Calu3 (cell line): ENCODE results near the gene ATXN10. TPM values are rescaled to one million over a fixed set of nuclear protein-coding genes. Genes with fewer than 3 reads are reported as not detected.

Source experiments
- BruUV-seq: library from RNA; stranded (reverse); fragments of 400-500 nt; replicated peaks from 2 replicates; lab custom pipeline; 2021; lab: Mats Ljungman, UMichigan
- CTCF ChIA-PET: fragments of 300-600 bp; sonication (Branson Sonifier 250); formaldehyde crosslinking; loops from one replicate; lab custom pipeline; 2022; ENCODE audit warnings: antibody characterized with exemption; lab: Charles Lee
- DNase-seq: peaks from one replicate; pipeline ENCODE4 v3.0.0; 2022
- H3K27ac Mint-ChIP-seq: one replicate; pipeline ENCODE4 v1.8.0; 2022; ENCODE audit warnings: mixed read lengths; ENCODE audit not compliant: unreplicated experiment
- H3K27me3 Mint-ChIP-seq: one replicate; pipeline ENCODE4 v1.8.0; 2022; ENCODE audit warnings: mixed read lengths; ENCODE audit not compliant: unreplicated experiment
- H3K36me3 Mint-ChIP-seq: one replicate; pipeline ENCODE4 v1.8.0; 2022; ENCODE audit warnings: mild to moderate bottlenecking, moderate library complexity, mixed read lengths; ENCODE audit not compliant: insufficient read depth, unreplicated experiment
- H3K4me1 Mint-ChIP-seq: one replicate; pipeline ENCODE4 v1.8.0; 2022; ENCODE audit warnings: mild to moderate bottlenecking, low read depth, mixed read lengths; ENCODE audit not compliant: unreplicated experiment
- H3K4me3 Mint-ChIP-seq: one replicate; pipeline ENCODE4 v1.8.0; 2022; ENCODE audit warnings: mild to moderate bottlenecking, low read depth, moderate library complexity, mixed read lengths; ENCODE audit not compliant: unreplicated experiment
- H3K9me3 Mint-ChIP-seq: one replicate; pipeline ENCODE4 v1.8.0; 2022; ENCODE audit warnings: low read depth, mixed read lengths; ENCODE audit not compliant: unreplicated experiment
- CTCF ChIP-seq: fragments of 200-600 bp; IDR thresholded peaks from one replicate; pipeline ENCODE4 v1.8.0; 2022; ENCODE audit warnings: antibody characterized with exemption; ENCODE audit not compliant: unreplicated experiment
- intact Hi-C: fragments of 100-400 bp; cut with micrococcal nuclease; formaldehyde crosslinking; loops from one replicate; pipeline ENCODE4 v1.10.0; 2022; ENCODE audit not compliant: unreplicated experiment
- total RNA-seq: library from RNA; stranded (reverse); gene quantifications from 2 replicates; pipeline ENCODE4 v1.2.3, GENCODE V29; 2022

ATXN10 gene
- total RNA-seq, 1 experiment from 2014 or later = 263 TPM

GRCh38 chr22:45758603-45759002 lies 87.0 kb downstream of the ATXN10 start:
- Mint-ChIP-seq H3K9me3 (no peaks in the 10 kb centered on the region), H3K4me1 (no peaks in the 10 kb centered on the region), H3K27ac (no peak overlapping the region), H3K4me3 (no peak overlapping the region), H3K27me3 (no peaks in the 10 kb centered on the region), H3K36me3 (peaks cover 28% of the 10 kb centered on the region)
- BruUV-seq = no TSS peak
- CTCF ChIA-PET = no interaction called here
- no peak for TF ChIP-seq CTCF
- intact Hi-C loops = no loop called here
- DNase-seq = no peak

- no peaks in the 10 kb centered on the region for H3K9me3 Mint-ChIP-seq
- no peak for TF ChIP-seq CTCF
- H3K4me3 Mint-ChIP-seq = no peak overlapping the region
- H3K27me3 Mint-ChIP-seq = no peaks in the 10 kb centered on the region
- no TSS peak for BruUV-seq
- no peak overlapping the region for H3K27ac Mint-ChIP-seq
- no peaks in the 10 kb centered on the region for H3K4me1 Mint-ChIP-seq
- intact Hi-C loops = no loop called here
- CTCF ChIA-PET = no interaction called here
- peaks cover 26% of the 10 kb centered on the region for H3K36me3 Mint-ChIP-seq
- DNase-seq = no peak
Observed at GRCh38 chr22:45760682-45761081, 89.0 kb downstream of the ATXN10 start.

DNA sequence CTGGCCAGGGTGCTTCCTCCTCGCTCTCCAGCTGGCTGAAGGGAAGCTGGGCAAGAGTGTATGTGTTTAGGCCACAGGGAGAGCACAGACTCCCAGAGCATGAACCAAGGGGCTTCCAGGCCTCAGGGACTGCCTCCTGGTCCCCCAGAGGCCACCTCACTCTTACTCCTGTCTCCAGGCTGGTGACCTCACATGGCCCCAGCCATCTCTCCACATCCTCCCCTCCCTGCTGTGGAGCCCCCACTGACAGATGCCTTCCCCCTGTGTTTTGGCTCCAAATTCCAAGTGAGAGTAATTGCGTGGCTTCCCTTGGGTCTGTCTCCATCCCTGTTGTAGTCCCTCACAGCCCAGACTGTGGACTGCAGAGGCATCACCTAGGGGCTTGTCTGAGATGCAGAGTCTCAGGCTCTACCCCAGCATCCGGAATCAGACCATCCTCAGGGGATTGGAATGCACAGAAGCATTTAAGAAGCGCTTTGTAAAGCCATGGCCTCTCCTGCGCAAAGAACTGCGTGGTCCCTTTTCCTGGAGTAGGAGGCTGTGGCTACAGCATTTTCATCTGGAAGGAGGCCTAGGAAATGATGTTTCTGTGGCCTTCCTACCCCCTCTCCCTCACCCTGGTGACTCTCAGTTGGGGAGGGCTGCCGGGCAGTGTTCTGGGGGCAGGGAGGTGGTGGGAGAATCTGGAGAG lies 91.1 kb downstream of the ATXN10 start:
- no peaks in the 10 kb centered on the region for H3K4me1 Mint-ChIP-seq
- DNase-seq = no peak
- TF ChIP-seq CTCF = no peak
- CTCF ChIA-PET = no interaction called here
- intact Hi-C loops = no loop called here
- H3K36me3 Mint-ChIP-seq = peaks cover 21% of the 10 kb centered on the region
- H3K9me3 Mint-ChIP-seq = no peaks in the 10 kb centered on the region
- H3K27ac Mint-ChIP-seq = no peak overlapping the region
- no TSS peak for BruUV-seq
- no peaks in the 10 kb centered on the region for H3K27me3 Mint-ChIP-seq
- no peak overlapping the region for H3K4me3 Mint-ChIP-seq

DNA sequence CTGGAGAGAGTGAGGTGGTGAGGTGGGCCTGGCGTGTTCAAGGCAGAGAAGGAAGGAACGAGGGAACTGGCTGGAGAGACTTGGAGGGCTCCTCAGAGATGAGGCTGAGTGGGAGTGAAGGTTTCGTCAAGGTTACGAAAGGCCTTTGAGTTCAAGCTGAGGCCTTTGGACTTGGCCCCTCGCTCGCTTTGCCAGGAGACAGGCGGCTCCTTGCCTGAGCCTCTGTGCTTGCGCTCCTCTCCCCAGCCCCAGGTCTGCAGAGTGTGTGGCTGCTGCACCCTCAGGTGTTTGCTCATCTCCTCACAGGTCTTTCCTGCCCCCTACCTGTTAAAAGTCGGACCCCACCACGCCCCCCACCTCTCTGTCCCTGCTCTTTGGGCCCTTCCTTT lies 91.6 kb downstream of the ATXN10 start:
- H3K4me1 Mint-ChIP-seq = peaks cover 3% of the 10 kb centered on the region
- CTCF ChIA-PET = no interaction called here
- BruUV-seq = no TSS peak
- H3K27me3 Mint-ChIP-seq = no peaks in the 10 kb centered on the region
- intact Hi-C loops = no loop called here
- H3K9me3 Mint-ChIP-seq = no peaks in the 10 kb centered on the region
- H3K36me3 Mint-ChIP-seq = peaks cover 23% of the 10 kb centered on the region
- DNase-seq = no peak
- TF ChIP-seq CTCF = no peak
- H3K27ac Mint-ChIP-seq = no peak overlapping the region
- H3K4me3 Mint-ChIP-seq = no peak overlapping the region
